Measurements from ENCODE around the gene GOLGA3. TPM values are rescaled to one million over a fixed set of nuclear protein-coding genes. Genes with fewer than 3 reads are reported as not detected.

Gene GOLGA3
- total RNA-seq, result 64.2 TPM

GRCh38 chr12:132828706-132829534 lies at the start of gene GOLGA3:
Gene GOLGA3 (minus strand): TSS chr12:132828869. CDS start chr12:132822128, 6,741 bp downstream.

GRCh38 chr12:132761032-132761920 lies 67.4 kb downstream of the GOLGA3 start, which contains the start of gene ANKLE2:
Gene ANKLE2 (minus strand): TSS chr12:132761832. CDS start chr12:132761798, 34 bp downstream.

Small RNAs within 50 kb of the gene (small RNA-seq; reads per million reads assigned to genes)
- gene RNA5SP379 (ENCODE audit: low replicate concordance), result not detected

Other genes starting within 250 kb of the GOLGA3 start
- not detected for gene LRCOL1, start 218.3 kb downstream of the GOLGA3 start, total RNA-seq
- not detected for gene P2RX2, start 210.1 kb downstream of the GOLGA3 start, total RNA-seq
- 95.2 TPM for gene POLE, start 141.5 kb downstream of the GOLGA3 start, total RNA-seq
- 17.8 TPM for gene PXMP2, start 141.3 kb downstream of the GOLGA3 start, total RNA-seq
- gene PGAM5, start 118.0 kb downstream of the GOLGA3 start, total RNA-seq, result 21.6 TPM
- gene ANKLE2, start 67.0 kb downstream of the GOLGA3 start, total RNA-seq, result 82.3 TPM
- 73.2 TPM for gene CHFR, start 58.7 kb upstream of the GOLGA3 start, total RNA-seq
- gene ZNF605, start 127.4 kb upstream of the GOLGA3 start, total RNA-seq, result 52.0 TPM
- 32.2 TPM for gene ZNF26, start 157.5 kb upstream of the GOLGA3 start, total RNA-seq
- 192 TPM for gene ZNF84, start 208.6 kb upstream of the GOLGA3 start, total RNA-seq